ENCODE measurements around the gene MEOX1. TPM values are rescaled to one million over a fixed set of nuclear protein-coding genes. Genes with fewer than 3 reads are reported as not detected.

Gene MEOX1
- total RNA-seq, 1 experiment from 2014 or later: 0.84 TPM

DNA sequence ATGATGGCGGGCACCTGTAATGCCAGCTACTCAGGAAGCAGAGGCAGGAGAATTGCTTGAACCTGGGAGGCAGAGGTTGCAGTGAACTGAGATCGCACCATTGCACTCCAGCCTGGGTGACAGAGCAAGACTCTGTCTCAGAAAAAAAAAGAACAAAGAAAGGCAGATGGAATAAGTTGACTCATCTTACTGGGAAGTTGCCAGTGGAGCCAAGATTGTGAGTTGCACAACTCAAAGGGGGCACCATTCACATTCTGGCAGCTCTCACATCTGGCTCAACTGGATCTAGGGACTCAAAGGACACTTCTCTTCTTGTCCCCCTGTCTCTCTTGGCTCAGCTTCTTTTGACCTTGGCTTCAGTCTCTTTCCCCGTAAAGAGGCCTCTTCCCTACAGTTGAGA lies 61.9 kb downstream of the MEOX1 start:
- CTCF ChIA-PET: no interaction called here
- H3K36me3 ChIP-seq (ENCODE audit: low read depth, low read length): no peaks in the 10 kb centered on the region

DNA sequence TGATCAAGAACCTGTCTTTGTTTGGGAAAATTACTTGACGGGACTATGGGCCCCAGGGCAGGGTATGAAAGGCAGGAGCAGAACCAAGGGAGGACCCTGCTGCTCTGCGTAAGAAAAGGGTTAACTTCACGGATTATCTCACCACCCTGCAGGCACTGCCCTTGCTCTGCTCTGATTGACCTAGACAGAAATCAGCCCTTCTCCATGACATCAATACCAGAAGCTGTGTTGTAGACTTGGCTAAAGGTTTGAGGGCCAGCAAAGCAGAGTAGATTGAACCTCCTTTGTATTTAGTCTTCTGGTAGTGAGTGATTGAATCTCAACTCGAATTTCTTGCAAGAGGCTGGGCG lies 62.7 kb downstream of the MEOX1 start:
- no peak overlapping the region for H3K4me3 ChIP-seq (ENCODE audit: low read length)
- intact Hi-C loops (cut with micrococcal nuclease): no loop called here
- no peak overlapping the region for H3K27ac ChIP-seq (ENCODE audit: low read length)
- H3K9me2 ChIP-seq (replicated peaks; ENCODE audit: low read length): no peaks in the 10 kb centered on the region
- no peaks in the 10 kb centered on the region for H3K27me3 ChIP-seq (ENCODE audit: low read length)
- ATAC-seq: no peak
- peaks cover 18% of the 10 kb centered on the region for H3K4me1 ChIP-seq (ENCODE audit: insufficient read depth, low read length)
- no TSS peak for BruUV-seq (replicated peaks)
- H2AFZ ChIP-seq (ENCODE audit: low read length): no peak overlapping the region
- DNase-seq: no peak
- H3K9me3 ChIP-seq (ENCODE audit: low read length): no peaks in the 10 kb centered on the region
- no peak overlapping the region for H3K4me2 ChIP-seq (ENCODE audit: low read length)
- H3K9ac ChIP-seq (ENCODE audit: low read length): no peak overlapping the region
- TF ChIP-seq EZH2phosphoT487 (IDR thresholded peaks at IDR 0.05; ENCODE audit: borderline replicate concordance, low read length): no peak
- TF ChIP-seq, protein P1, sequence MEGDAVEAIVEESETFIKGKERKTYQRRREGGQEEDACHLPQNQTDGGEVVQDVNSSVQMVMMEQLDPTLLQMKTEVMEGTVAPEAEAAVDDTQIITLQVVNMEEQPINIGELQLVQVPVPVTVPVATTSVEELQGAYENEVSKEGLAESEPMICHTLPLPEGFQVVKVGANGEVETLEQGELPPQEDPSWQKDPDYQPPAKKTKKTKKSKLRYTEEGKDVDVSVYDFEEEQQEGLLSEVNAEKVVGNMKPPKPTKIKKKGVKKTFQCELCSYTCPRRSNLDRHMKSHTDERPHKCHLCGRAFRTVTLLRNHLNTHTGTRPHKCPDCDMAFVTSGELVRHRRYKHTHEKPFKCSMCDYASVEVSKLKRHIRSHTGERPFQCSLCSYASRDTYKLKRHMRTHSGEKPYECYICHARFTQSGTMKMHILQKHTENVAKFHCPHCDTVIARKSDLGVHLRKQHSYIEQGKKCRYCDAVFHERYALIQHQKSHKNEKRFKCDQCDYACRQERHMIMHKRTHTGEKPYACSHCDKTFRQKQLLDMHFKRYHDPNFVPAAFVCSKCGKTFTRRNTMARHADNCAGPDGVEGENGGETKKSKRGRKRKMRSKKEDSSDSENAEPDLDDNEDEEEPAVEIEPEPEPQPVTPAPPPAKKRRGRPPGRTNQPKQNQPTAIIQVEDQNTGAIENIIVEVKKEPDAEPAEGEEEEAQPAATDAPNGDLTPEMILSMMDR (conservative IDR thresholded peaks at IDR 0.05; ENCODE audit: low read depth, low read length): no peak
- no peak for TF ChIP-seq EZH2 (IDR thresholded peaks at IDR 0.05; ENCODE audit: low read length, unreplicated experiment)
- no peaks in the 10 kb centered on the region for H3K36me3 ChIP-seq (ENCODE audit: low read depth, low read length)
- no peaks in the 10 kb centered on the region for H3K79me2 ChIP-seq (ENCODE audit: low read length)
- H3F3A ChIP-seq (ENCODE audit: low read length, unreplicated experiment): no peaks in the 10 kb centered on the region
- POLR2A ChIA-PET (ENCODE audit: unreplicated experiment): no interaction called here
- no peaks in the 10 kb centered on the region for H4K20me1 ChIP-seq (ENCODE audit: low read length)
- CTCF ChIA-PET: no interaction called here

More for the DNA sequence above, 61.9 kb downstream of the MEOX1 start:
- Histone ChIP-seq H2AFZ (ENCODE audit: low read length) (no peak overlapping the region), H3K79me2 (ENCODE audit: low read length) (no peaks in the 10 kb centered on the region), H3K9ac (ENCODE audit: low read length) (no peak overlapping the region), H4K20me1 (ENCODE audit: low read length) (no peaks in the 10 kb centered on the region), H3K9me2 (replicated peaks; ENCODE audit: low read length) (no peaks in the 10 kb centered on the region), H3F3A (ENCODE audit: low read length, unreplicated experiment) (no peaks in the 10 kb centered on the region), H3K4me3 (ENCODE audit: low read length) (no peak overlapping the region), H3K4me1 (ENCODE audit: insufficient read depth, low read length) (peaks cover 18% of the 10 kb centered on the region), H3K27me3 (ENCODE audit: low read length) (no peaks in the 10 kb centered on the region), H3K9me3 (ENCODE audit: low read length) (no peaks in the 10 kb centered on the region), H3K4me2 (ENCODE audit: low read length) (0 out of 2 replicates have a peak overlapping the region, but pooled peaks have one; percentile 4), H3K27ac (ENCODE audit: low read length) (no peak overlapping the region)
- DNase-seq (peak; percentile 86), ATAC-seq (no peak)
- intact Hi-C loops (cut with micrococcal nuclease): no loop called here
- TF ChIP-seq, protein P1 (conservative IDR thresholded peaks at IDR 0.05; ENCODE audit: low read depth, low read length): no peak
- TF ChIP-seq EZH2 (IDR thresholded peaks at IDR 0.05; ENCODE audit: low read length, unreplicated experiment) (no peak), EZH2phosphoT487 (IDR thresholded peaks at IDR 0.05; ENCODE audit: borderline replicate concordance, low read length) (no peak)
- POLR2A ChIA-PET (ENCODE audit: unreplicated experiment): no interaction called here
- BruUV-seq (replicated peaks): no TSS peak

DNA sequence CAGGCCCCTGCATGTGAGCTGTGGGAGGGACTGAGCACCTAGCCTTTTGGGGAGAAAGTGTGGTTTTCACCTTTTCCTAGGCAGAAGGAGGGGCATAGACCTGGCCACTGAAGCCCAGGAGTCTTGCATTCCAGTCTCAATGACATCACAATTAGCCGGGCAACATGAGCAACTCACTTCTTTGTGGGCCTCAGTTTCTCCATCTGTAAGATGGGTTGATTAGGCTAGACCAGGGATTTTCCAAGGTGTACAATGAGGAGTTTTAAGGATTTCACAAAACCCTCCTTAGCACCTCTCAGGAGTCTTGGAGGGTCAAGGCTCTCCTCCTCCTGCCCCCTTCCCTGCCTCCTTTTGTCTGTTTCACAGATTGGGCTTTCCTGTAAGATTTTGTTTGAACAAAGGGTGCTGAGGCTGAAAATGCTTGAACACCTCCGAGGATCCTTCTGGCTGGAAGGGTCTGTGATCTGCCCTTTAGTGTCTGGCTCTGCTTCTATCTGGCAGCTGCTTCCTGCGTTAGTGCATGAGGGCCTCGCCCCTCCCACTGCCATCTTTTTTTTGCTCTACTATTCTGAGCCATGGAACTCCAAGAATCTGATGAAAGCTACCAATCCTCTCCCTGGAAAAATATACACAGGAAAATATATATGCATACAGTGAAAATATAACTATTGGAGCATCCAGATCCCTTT lies 63.2 kb downstream of the MEOX1 start:
- ChIA-PET CTCF (no interaction called here), POLR2A (ENCODE audit: unreplicated experiment) (no interaction called here)
- TF ChIP-seq, protein P1 (conservative IDR thresholded peaks at IDR 0.05; ENCODE audit: low read depth, low read length): no peak
- TF ChIP-seq EZH2 (IDR thresholded peaks at IDR 0.05; ENCODE audit: low read length, unreplicated experiment): no peak
- no peak for TF ChIP-seq EZH2phosphoT487 (IDR thresholded peaks at IDR 0.05; ENCODE audit: borderline replicate concordance, low read length)
- BruUV-seq (replicated peaks): no TSS peak
- Histone ChIP-seq H3K9me3 (ENCODE audit: low read length) (no peaks in the 10 kb centered on the region), H2AFZ (ENCODE audit: low read length) (no peak overlapping the region), H3K27ac (ENCODE audit: low read length) (no peak overlapping the region), H3K9me2 (replicated peaks; ENCODE audit: low read length) (no peaks in the 10 kb centered on the region), H3K4me3 (ENCODE audit: low read length) (no peak overlapping the region), H4K20me1 (ENCODE audit: low read length) (no peaks in the 10 kb centered on the region), H3K27me3 (ENCODE audit: low read length) (no peaks in the 10 kb centered on the region), H3F3A (ENCODE audit: low read length, unreplicated experiment) (no peaks in the 10 kb centered on the region), H3K4me2 (ENCODE audit: low read length) (no peak overlapping the region), H3K4me1 (ENCODE audit: insufficient read depth, low read length) (peaks cover 18% of the 10 kb centered on the region), H3K9ac (ENCODE audit: low read length) (no peak overlapping the region), H3K79me2 (ENCODE audit: low read length) (no peaks in the 10 kb centered on the region), H3K36me3 (ENCODE audit: low read depth, low read length) (no peaks in the 10 kb centered on the region)
- ATAC-seq: no peak
- no peak for DNase-seq
- intact Hi-C loops (cut with micrococcal nuclease): no loop called here

Data from PC-3 (cell line).